AG09309 (cell line): ENCODE data around the gene CDA.

Experiments
- DNase-seq: peaks from one replicate; pipeline ENCODE4 v3.0.0-alpha.2; 2010; ENCODE audit warnings: low read depth
- H3K4me3 ChIP-seq: 2 replicates; pipeline ENCODE4 v1.5.1; 2011; ENCODE audit warnings: mild to moderate bottlenecking, low read depth, low read length, moderate library complexity; ENCODE audit not compliant: control insufficient read depth
- CTCF ChIP-seq: IDR thresholded peaks from 2 replicates; pipeline ENCODE4 v1.5.1; 2011; ENCODE audit warnings: mild to moderate bottlenecking, low read depth, low read length, inconsistent platforms; ENCODE audit not compliant: insufficient read depth, control insufficient read depth; ENCODE audit errors: missing control alignments

Gene CDA

GRCh38 chr1:20632386-20632785 is 43.5 kb downstream of the CDA start:
- no peak for TF ChIP-seq CTCF
- no peak overlapping the region for H3K4me3 ChIP-seq
- no peak for DNase-seq

- H3K4me3 ChIP-seq: peak within 1 kb of the TSS; percentile 66
- no peak for DNase-seq
- TF ChIP-seq CTCF: peak; percentile 80
These were observed 44.5 kb downstream of the CDA start, which contains the start of gene PINK1 for GRCh38 chr1:20633190-20634064. PINK1 (plus strand) TSS chr1:20633458; CDS start chr1:20633549, 91 bp downstream.

DNA sequence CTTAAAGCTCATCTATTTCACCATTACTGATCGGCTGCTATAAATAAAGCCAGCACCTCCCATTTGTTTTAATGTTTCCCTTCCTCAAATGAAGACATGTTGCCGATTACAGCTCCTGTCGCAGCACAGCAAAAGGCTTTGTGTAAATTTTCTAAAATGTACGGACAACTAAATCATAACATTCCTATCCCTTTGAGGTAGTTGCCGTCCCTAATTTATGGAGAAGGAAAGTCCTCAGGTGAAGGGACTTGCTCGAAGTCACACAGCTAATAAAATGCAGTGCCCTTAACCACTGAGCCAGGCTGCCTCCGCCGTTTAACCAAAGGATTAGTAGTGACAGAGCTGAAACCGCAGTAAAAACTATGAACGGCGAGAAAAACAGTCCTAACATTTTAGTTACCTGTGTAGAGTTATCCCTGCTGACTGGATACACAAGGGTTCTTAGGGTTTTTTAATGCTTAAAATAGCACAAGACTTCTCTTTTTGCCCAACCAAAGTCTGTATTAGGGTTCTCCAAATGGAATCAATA is 45.2 kb downstream of the CDA start:
- DNase-seq: no peak

DNA sequence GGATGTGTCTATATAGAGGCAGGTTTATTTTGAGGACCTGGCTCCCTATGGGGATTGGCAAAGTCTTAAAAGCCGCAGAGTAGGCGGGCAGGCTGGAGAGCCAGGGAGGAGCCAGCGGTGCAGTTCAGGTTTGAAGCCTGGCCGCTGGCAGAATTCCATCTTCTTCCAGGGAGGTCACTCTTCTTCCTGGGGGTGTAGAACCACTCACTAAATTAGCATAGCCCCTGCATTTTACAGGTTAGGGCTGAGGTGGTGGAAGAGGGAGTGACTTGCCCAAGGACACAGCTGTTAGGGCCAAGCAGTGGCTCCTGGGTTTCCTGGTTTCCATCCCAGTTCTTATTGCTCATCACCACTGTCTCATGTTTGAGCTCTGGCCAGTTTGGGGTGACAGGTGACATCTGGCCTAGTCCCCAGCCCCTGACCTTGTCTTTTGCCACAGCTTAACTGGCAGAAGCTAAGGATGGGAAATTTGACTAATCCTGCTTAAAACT is 45.7 kb downstream of the CDA start:
- DNase-seq: no peak
- no peak for TF ChIP-seq CTCF
- H3K4me3 ChIP-seq: peak overlapping the region; percentile 66

More for the DNA sequence above, 45.2 kb downstream of the CDA start:
- TF ChIP-seq CTCF: no peak
- H3K4me3 ChIP-seq: peak overlapping the region; percentile 66

GRCh38 chr1:20636785-20637347 is 48.0 kb downstream of the CDA start:
- DNase-seq: no peak
- TF ChIP-seq CTCF: no peak
- no peak overlapping the region for H3K4me3 ChIP-seq

GRCh38 chr1:20640183-20640597 is 51.3 kb downstream of the CDA start:
- DNase-seq: no peak

More at GRCh38 chr1:20640183-20640597, 51.3 kb downstream of the CDA start:
- peak; percentile 83 for TF ChIP-seq CTCF
- H3K4me3 ChIP-seq: no peak overlapping the region
